ACC112 (cell line): ENCODE measurements around the gene ZNF92.
"Not testable (repeated sequence)": the region's sequence is repeated elsewhere in the genome, so short reads cannot be mapped to it uniquely, and the experiment has no call there.

ENCODE experiments used
- H2AFZ ChIP-seq: fragments of 200-600 bp; sonication (generic); one replicate; pipeline ENCODE4 v1.6.0; 2017; ENCODE audit warnings: antibody characterized with exemption, low read length; ENCODE audit not compliant: unreplicated experiment
- H3K27ac ChIP-seq: fragments of 200-600 bp; sonication (generic); 2 replicates; pipeline ENCODE4 v1.5.1; 2014; ENCODE audit warnings: low read depth, mild to moderate bottlenecking, antibody characterized with exemption, low read length, moderate library complexity
- H3K27me3 ChIP-seq: fragments of 200-600 bp; sonication (generic); 2 replicates; pipeline ENCODE4 v1.6.1; 2014; ENCODE audit warnings: mild to moderate bottlenecking, antibody characterized with exemption, low read length, moderate library complexity, mixed read lengths; ENCODE audit not compliant: insufficient read depth
- H3K36me3 ChIP-seq: fragments of 200-600 bp; sonication (generic); 2 replicates; pipeline ENCODE4 v1.6.1; 2016; ENCODE audit warnings: mild to moderate bottlenecking, antibody characterized with exemption, low read length, moderate library complexity, mixed read lengths; ENCODE audit not compliant: insufficient read depth
- H3K4me1 ChIP-seq: fragments of 200-600 bp; sonication (generic); one replicate; pipeline ENCODE4 v1.6.1; 2016; ENCODE audit warnings: low read length, mixed read lengths; ENCODE audit not compliant: insufficient read depth, unreplicated experiment, control insufficient read depth
- H3K4me3 ChIP-seq: fragments of 200-600 bp; sonication (generic); 2 replicates; pipeline ENCODE4 v1.5.1; 2014; ENCODE audit warnings: mild to moderate bottlenecking, low read depth, low read length
- H3K79me2 ChIP-seq: fragments of 200-600 bp; sonication (generic); one replicate; pipeline ENCODE4 v1.6.0; 2016; ENCODE audit warnings: low read length; ENCODE audit not compliant: control insufficient read depth, unreplicated experiment, insufficient read depth

Gene ZNF92

DNA sequence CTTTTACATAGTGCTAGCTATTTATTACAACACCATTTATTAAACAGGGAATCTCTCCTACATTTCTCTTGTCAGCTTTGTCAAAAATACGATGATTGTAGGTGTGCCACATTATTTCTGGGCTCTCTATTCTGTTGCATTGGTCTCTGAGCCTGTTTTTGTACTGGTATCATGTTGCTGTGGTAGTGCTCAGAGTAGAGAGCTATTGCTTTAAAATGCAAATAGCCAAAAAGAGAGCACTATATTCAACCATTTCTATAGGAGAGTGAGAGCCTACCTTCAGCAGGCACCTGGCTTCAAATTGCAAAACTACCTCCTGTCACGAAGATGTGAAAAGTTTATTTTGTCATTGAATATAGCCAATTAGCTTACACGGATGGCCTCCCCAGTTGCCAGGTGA lies 8.1 kb downstream of the ZNF92 start:
- H3K79me2 ChIP-seq, result peaks cover 92% of the 10 kb centered on the region

DNA sequence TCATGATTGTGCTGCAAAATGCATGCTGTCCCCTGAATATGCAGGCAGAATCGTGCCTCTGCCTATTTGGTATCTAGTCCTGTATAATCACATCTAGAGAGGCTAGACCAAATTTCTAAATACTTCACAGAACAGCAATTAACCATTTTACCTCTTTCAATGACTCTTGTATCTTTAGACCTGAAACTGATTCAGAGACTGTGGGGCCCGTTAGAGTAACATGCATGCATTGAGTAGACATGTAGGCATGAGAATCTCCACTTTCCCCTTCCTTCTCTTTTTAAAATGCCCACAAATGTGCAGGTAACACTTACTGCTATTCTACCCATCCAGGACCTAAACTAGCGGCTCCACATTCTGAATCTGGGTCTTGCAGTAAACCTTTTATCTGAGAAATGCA lies 8.8 kb downstream of the ZNF92 start:
- no peak overlapping the region for H3K4me3 ChIP-seq
- H2AFZ ChIP-seq, result no peak overlapping the region
- H3K36me3 ChIP-seq, result no peaks in the 10 kb centered on the region
- no peaks in the 10 kb centered on the region for H3K4me1 ChIP-seq
- no peaks in the 10 kb centered on the region for H3K27me3 ChIP-seq
- H3K27ac ChIP-seq, result no peak overlapping the region
- H3K79me2 ChIP-seq, result peaks cover 89% of the 10 kb centered on the region

More for the DNA sequence above, 8.1 kb downstream of the ZNF92 start:
- no peaks in the 10 kb centered on the region for H3K4me1 ChIP-seq
- H3K27ac ChIP-seq, result no peak overlapping the region
- H3K4me3 ChIP-seq, result no peak overlapping the region
- H3K36me3 ChIP-seq, result 0 out of 2 replicates have a peak, but pooled peaks cover under 1% of the 10 kb centered on the region
- H2AFZ ChIP-seq, result no peak overlapping the region
- H3K27me3 ChIP-seq, result no peaks in the 10 kb centered on the region

GRCh38 chr7:65387891-65388290 lies 14.2 kb downstream of the ZNF92 start:
- no peaks in the 10 kb centered on the region for H3K4me1 ChIP-seq
- peaks cover 44% of the 10 kb centered on the region for H3K79me2 ChIP-seq
- H3K4me3 ChIP-seq, result no peak overlapping the region
- no peak overlapping the region for H2AFZ ChIP-seq
- no peaks in the 10 kb centered on the region for H3K27me3 ChIP-seq
- H3K36me3 ChIP-seq, result peaks cover 10% of the 10 kb centered on the region
- no peak overlapping the region for H3K27ac ChIP-seq

DNA sequence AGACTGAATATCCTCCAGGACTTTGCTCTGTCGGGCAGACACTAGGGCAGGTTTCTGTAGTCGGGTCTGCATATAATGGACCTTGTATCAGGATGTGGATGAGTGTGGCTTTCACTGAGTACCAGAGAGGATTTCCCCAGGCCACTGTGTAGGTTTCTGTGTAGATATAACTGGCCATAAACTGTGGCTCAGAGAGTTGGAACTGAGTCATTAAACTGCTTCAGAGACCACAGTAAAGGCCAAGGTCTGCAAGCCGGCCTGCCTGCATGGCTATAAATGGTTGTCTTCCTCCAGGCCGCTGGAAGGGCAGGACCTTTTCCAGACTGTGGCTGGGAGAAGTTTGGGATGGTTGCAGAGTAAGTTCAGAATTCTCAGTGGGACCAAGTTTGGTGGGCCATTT lies 16.9 kb downstream of the ZNF92 start:
- Histone ChIP-seq H3K79me2 (peaks cover 32% of the 10 kb centered on the region), H3K36me3 (peaks cover 14% of the 10 kb centered on the region), H3K4me3 (no peak overlapping the region), H3K4me1 (no peaks in the 10 kb centered on the region), H3K27me3 (no peaks in the 10 kb centered on the region), H2AFZ (no peak overlapping the region), H3K27ac (no peak overlapping the region)

DNA sequence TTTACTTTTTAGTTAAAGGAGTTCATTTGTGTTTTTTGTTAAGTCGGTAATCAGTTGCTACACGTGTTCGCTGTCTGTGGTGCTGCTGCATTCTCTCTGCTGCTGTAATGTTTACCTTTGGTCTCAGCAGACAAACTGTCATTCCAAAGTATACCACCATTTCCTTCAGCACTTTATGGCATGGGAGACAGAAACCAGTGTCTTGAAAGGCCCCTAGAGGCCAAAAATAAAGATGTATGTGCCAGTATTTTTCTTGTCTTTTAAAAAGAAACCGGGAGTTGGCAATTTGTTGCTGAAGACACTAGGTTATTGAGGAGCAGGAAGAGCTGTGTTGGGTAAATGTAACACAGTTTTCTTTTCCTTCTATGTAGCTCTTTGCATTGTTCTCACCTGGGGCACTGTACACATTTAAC lies 24.1 kb downstream of the ZNF92 start:
- Histone ChIP-seq H3K4me3 (no peak overlapping the region), H3K27me3 (no peaks in the 10 kb centered on the region), H3K36me3 (peaks cover 38% of the 10 kb centered on the region), H3K79me2 (peaks cover 20% of the 10 kb centered on the region), H3K4me1 (no peaks in the 10 kb centered on the region), H2AFZ (no peak overlapping the region), H3K27ac (no peak overlapping the region)

DNA sequence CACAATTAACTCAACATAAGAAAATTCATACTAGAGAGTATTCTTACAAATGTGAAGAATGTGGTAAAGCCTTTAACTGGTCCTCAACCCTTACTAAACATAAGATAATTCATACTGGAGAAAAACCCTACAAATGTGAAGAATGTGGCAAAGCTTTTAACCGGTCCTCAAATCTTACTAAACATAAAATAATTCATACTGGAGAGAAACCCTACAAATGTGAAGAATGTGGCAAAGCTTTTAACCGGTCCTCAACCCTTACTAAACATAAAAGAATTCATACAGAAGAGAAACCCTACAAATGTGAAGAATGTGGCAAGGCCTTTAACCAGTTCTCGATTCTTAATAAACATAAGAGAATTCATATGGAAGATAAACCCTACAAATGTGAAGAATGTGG lies 25.0 kb downstream of the ZNF92 start:
- Histone ChIP-seq H3K79me2 (peaks cover 20% of the 10 kb centered on the region), H3K36me3 (peaks cover 33% of the 10 kb centered on the region)
- H3K27me3 ChIP-seq, H3K4me3 ChIP-seq, H3K4me1 ChIP-seq, H3K27ac ChIP-seq, H2AFZ ChIP-seq: not testable (repeated sequence)

- H2AFZ ChIP-seq, H3K27ac ChIP-seq, H3K4me3 ChIP-seq, H3K4me1 ChIP-seq, H3K27me3 ChIP-seq: not testable (repeated sequence)
- Histone ChIP-seq H3K36me3 (peaks cover 33% of the 10 kb centered on the region), H3K79me2 (peaks cover 18% of the 10 kb centered on the region)
These were observed 25.4 kb downstream of the ZNF92 start for GRCh38 chr7:65399101-65399500.

- Histone ChIP-seq H3K36me3 (peaks cover 17% of the 10 kb centered on the region), H3K4me1 (peaks cover 5% of the 10 kb centered on the region), H2AFZ (no peak overlapping the region), H3K79me2 (no peaks in the 10 kb centered on the region), H3K27me3 (no peaks in the 10 kb centered on the region), H3K4me3 (no peak overlapping the region), H3K27ac (no peak overlapping the region)
These were observed 30.4 kb downstream of the ZNF92 start for GRCh38 chr7:65404020-65404419.

- H3K27ac ChIP-seq, H2AFZ ChIP-seq, H3K36me3 ChIP-seq, H3K27me3 ChIP-seq, H3K4me1 ChIP-seq, H3K4me3 ChIP-seq, H3K79me2 ChIP-seq: not testable (repeated sequence)
These were observed 33.1 kb downstream of the ZNF92 start for GRCh38 chr7:65406706-65407105.

- H3K79me2 ChIP-seq, result no peaks in the 10 kb centered on the region
- no peak overlapping the region for H3K27ac ChIP-seq
- no peak overlapping the region for H2AFZ ChIP-seq
- no peaks in the 10 kb centered on the region; the same call in 1 of the 2 replicates for H3K36me3 ChIP-seq
- H3K4me1 ChIP-seq, result peaks cover 5% of the 10 kb centered on the region
- H3K27me3 ChIP-seq, result no peaks in the 10 kb centered on the region
- H3K4me3 ChIP-seq, result no peak overlapping the region
These were observed 35.7 kb downstream of the ZNF92 start for GRCh38 chr7:65409363-65409762.

- H3K4me1 ChIP-seq, result peaks cover 3% of the 10 kb centered on the region
- H3K79me2 ChIP-seq, result no peaks in the 10 kb centered on the region
- no peak overlapping the region for H2AFZ ChIP-seq
- no peak overlapping the region for H3K4me3 ChIP-seq
- H3K27me3 ChIP-seq, result no peaks in the 10 kb centered on the region
- H3K27ac ChIP-seq, result no peak overlapping the region
- H3K36me3 ChIP-seq, result no peaks in the 10 kb centered on the region; the same call in 1 of the 2 replicates
These were observed 37.6 kb downstream of the ZNF92 start for GRCh38 chr7:65411249-65411648.
